Muscle layer of duodenum (tissue), 2 donors: ENCODE data around the gene TPM4.
A peak's percentile ranks its signal among the peaks of the same experiment; 100 is the strongest.

Experiments
- H3K27ac ChIP-seq: one replicate; pipeline ENCODE4 v1.7.0; 2013; ENCODE audit warnings: mild to moderate bottlenecking, low read length
- H3K27me3 ChIP-seq: one replicate; pipeline ENCODE4 v1.7.0; 2013; ENCODE audit warnings: low read depth, mild to moderate bottlenecking, control low read depth, low read length
- H3K36me3 ChIP-seq, 2 donors: one replicate each; pipeline ENCODE4 v1.7.0; 2013; ENCODE audit warnings: low read length in 2 of 2, control low read depth in 1 of 2, mild to moderate bottlenecking in 1 of 2; ENCODE audit not compliant: insufficient read depth in 2 of 2, control insufficient read depth in 1 of 2
- H3K4me1 ChIP-seq, 2 donors: one replicate each; pipeline ENCODE4 v1.7.0; 2013; ENCODE audit warnings: low read length in 2 of 2, mild to moderate bottlenecking in 2 of 2, control low read depth in 1 of 2, moderate library complexity in 1 of 2; ENCODE audit not compliant: insufficient read depth in 2 of 2, control insufficient read depth in 1 of 2
- H3K4me3 ChIP-seq, 2 donors: one replicate each; pipeline ENCODE4 v1.7.0; 2013; ENCODE audit warnings: low read length in 2 of 2, low read depth in 1 of 2, mild to moderate bottlenecking in 1 of 2
- H3K9me3 ChIP-seq, 2 donors: one replicate each; pipeline ENCODE4 v1.7.0; 2013; ENCODE audit warnings: low read length in 2 of 2, control low read depth in 1 of 2, mild to moderate bottlenecking in 1 of 2; ENCODE audit not compliant: control insufficient read depth in 1 of 2
- donor health status: healthy.

Gene TPM4

GRCh38 chr19:16139752-16140151 is 63.5 kb downstream of the TPM4 start:
- Histone ChIP-seq H3K9me3 (no peaks in the 10 kb centered on the region), H3K4me3 (no peak overlapping the region), H3K36me3 (no peaks in the 10 kb centered on the region), H3K27ac (no peak overlapping the region), H3K27me3 (no peaks in the 10 kb centered on the region), H3K4me1 (no peaks in the 10 kb centered on the region)

- no peak overlapping the region for H3K4me3 ChIP-seq
- no peaks in the 10 kb centered on the region for H3K36me3 ChIP-seq
- no peaks in the 10 kb centered on the region for H3K9me3 ChIP-seq
- no peaks in the 10 kb centered on the region for H3K27me3 ChIP-seq
- no peak overlapping the region for H3K27ac ChIP-seq
- no peaks in the 10 kb centered on the region for H3K4me1 ChIP-seq
Measured at GRCh38 chr19:16141043-16141442, 64.7 kb downstream of the TPM4 start.

GRCh38 chr19:16142032-16142580 is 65.8 kb downstream of the TPM4 start:
- Histone ChIP-seq H3K9me3 (no peaks in the 10 kb centered on the region), H3K27ac (no peak overlapping the region), H3K4me3 (no peak overlapping the region), H3K4me1 (no peaks in the 10 kb centered on the region), H3K36me3 (no peaks in the 10 kb centered on the region), H3K27me3 (no peaks in the 10 kb centered on the region)

- peak within 1 kb of the TSS; percentile 23 to 70 for H3K4me3 ChIP-seq
- H3K4me1 ChIP-seq = no peaks in the 10 kb centered on the region
- H3K9me3 ChIP-seq = no peaks in the 10 kb centered on the region
Measured at GRCh38 chr19:16143399-16144215, 67.3 kb downstream of the TPM4 start, which contains the start of gene HSH2D. Gene HSH2D (plus strand): TSS chr19:16143685. CDS start chr19:16148751, 5,066 bp downstream.

GRCh38 chr19:16144216-16144581 is 67.9 kb downstream of the TPM4 start:
- Histone ChIP-seq H3K27ac (peak overlapping the region; percentile 87), H3K36me3 (no peaks in the 10 kb centered on the region), H3K4me3 (peak overlapping the region; percentile 23 to 70), H3K4me1 (no peaks in the 10 kb centered on the region), H3K27me3 (no peaks in the 10 kb centered on the region), H3K9me3 (no peaks in the 10 kb centered on the region)

More at GRCh38 chr19:16143399-16144215, 67.3 kb downstream of the TPM4 start, which contains the start of gene HSH2D:
- Histone ChIP-seq H3K36me3 (no peaks in the 10 kb centered on the region), H3K27ac (peak within 1 kb of the TSS; percentile 87), H3K27me3 (no peaks in the 10 kb centered on the region)

GRCh38 chr19:16146112-16146511 is 69.8 kb downstream of the TPM4 start:
- Histone ChIP-seq H3K27ac (no peak overlapping the region), H3K27me3 (no peaks in the 10 kb centered on the region), H3K4me3 (no peak overlapping the region), H3K4me1 (no peaks in the 10 kb centered on the region), H3K36me3 (no peaks in the 10 kb centered on the region), H3K9me3 (no peaks in the 10 kb centered on the region)

GRCh38 chr19:16148443-16149229 is 72.3 kb downstream of the TPM4 start:
- no peaks in the 10 kb centered on the region for H3K9me3 ChIP-seq

More at GRCh38 chr19:16148443-16149229, 72.3 kb downstream of the TPM4 start:
- Histone ChIP-seq H3K36me3 (no peaks in the 10 kb centered on the region), H3K27ac (no peak overlapping the region), H3K4me1 (no peaks in the 10 kb centered on the region), H3K4me3 (no peak overlapping the region), H3K27me3 (no peaks in the 10 kb centered on the region)
